KOPT-K1 (cell line): ENCODE measurements around the gene GPBAR1.

ENCODE experiments used
- H3K27ac ChIP-seq: fragments of 200-600 bp; sonication (generic); 2 replicates; pipeline ENCODE4 v1.5.1; 2016; ENCODE audit warnings: antibody characterized with exemption, mild to moderate bottlenecking, low read depth, low read length; ENCODE audit not compliant: poor library complexity, severe bottlenecking
- H3K36me3 ChIP-seq: fragments of 200-600 bp; sonication (generic); 2 replicates; pipeline ENCODE4 v1.5.1; 2017; ENCODE audit warnings: antibody characterized with exemption, mild to moderate bottlenecking, low read length, moderate library complexity; ENCODE audit not compliant: insufficient read depth
- H3K9me3 ChIP-seq: fragments of 200-600 bp; sonication (generic); 2 replicates; pipeline ENCODE4 v1.5.1; 2017; ENCODE audit warnings: antibody characterized with exemption, low read length, mild to moderate bottlenecking; ENCODE audit not compliant: insufficient read depth, poor library complexity, severe bottlenecking

The GPBAR1 gene

DNA sequence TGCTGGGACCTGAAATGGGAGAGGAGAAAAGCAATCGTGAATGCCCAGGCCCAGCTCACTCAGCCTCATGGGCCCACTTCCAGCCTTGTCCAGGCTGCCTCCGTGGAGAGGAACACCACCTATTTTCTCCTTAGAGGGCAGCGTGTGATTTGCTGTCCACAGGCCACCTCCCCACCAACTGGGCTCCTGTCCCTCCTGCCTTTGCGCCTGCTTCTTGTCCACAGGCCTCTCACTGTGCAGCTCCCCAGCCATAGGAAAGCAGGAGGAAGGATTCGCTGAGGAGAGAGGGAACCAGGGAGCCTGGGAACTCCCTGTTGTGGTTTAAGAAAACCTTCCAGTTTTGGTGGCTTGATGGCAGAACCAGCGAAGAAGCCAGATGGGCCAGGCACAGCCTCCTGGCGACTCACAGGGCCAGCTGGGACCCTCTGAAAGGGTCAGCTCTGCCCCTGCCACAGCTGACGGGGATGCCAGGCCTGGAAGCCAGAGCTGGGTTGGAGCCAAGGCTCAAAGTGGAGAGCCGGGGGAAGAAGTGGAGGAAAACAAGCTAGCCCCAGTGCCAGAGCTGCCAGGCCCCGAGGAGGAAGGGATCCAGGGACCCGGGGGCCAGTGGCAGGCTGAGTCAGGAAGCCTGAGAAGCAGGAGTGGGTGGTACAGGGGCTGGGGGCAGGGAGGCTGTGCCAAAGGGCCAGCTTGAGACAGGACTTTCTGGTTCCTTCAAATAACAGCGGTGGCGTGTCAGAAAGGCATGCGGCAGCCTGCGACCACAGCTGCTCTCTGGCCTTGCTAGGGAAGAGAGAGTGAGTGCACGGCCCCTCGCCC lies 21.6 kb downstream of the GPBAR1 start:
- Histone ChIP-seq H3K27ac (no peak overlapping the region), H3K9me3 (no peaks in the 10 kb centered on the region), H3K36me3 (peaks cover 17% of the 10 kb centered on the region)

GRCh38 chr2:218284106-218284811 lies 23.4 kb downstream of the GPBAR1 start:
- no peak overlapping the region for H3K27ac ChIP-seq

GRCh38 chr2:218285604-218286003 lies 24.8 kb downstream of the GPBAR1 start:
- Histone ChIP-seq H3K27ac (peak overlapping the region; percentile 74), H3K36me3 (no peaks in the 10 kb centered on the region), H3K9me3 (no peaks in the 10 kb centered on the region)

More at GRCh38 chr2:218284106-218284811, 23.4 kb downstream of the GPBAR1 start:
- Histone ChIP-seq H3K9me3 (no peaks in the 10 kb centered on the region), H3K36me3 (peaks cover 10% of the 10 kb centered on the region; the same call in 1 of the 2 replicates)

DNA sequence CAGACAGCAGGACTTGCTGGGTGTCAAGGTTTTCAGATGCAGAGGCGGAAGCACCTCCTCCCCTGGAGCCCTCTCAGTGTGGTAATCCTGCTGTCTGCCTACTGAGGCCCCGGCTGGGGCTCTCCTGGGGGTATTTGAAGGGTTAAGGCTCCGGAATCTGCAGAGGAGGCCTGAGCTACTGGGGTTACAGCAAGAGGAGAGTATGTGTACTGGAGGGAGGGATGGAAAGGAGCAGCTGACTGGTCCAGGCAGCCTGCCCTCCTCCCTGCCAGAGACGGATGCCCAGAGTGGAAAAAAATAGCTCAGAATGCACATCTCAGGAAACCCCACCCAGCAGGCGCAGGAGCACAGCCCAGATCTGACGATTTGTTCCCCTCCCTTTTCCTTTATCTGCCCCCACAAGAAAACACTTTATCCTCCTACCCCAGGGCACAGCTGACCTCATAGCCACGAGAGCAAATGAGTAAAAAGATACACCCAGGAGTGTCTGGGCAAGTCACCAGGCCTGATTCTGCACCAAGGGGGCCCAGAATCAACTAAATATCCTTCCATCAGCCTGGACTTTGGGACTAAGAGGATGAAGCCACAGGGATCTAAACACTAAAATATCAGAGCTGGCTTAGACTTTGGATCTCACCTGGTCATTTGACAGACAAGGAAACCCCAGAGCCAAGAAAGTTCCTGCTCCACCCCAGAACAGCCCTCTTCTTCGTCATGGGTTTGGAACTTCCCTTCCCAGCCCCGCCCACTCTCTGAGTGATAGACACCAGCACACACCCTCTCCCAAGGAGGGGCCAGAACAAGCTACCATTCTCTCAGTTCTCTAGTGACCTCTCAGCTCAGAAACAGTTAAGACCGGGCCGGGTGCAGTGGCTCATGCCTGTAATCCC lies 26.0 kb downstream of the GPBAR1 start:
- H3K36me3 ChIP-seq, result no peaks in the 10 kb centered on the region
- no peaks in the 10 kb centered on the region for H3K9me3 ChIP-seq
- peak overlapping the region; percentile 74 for H3K27ac ChIP-seq

DNA sequence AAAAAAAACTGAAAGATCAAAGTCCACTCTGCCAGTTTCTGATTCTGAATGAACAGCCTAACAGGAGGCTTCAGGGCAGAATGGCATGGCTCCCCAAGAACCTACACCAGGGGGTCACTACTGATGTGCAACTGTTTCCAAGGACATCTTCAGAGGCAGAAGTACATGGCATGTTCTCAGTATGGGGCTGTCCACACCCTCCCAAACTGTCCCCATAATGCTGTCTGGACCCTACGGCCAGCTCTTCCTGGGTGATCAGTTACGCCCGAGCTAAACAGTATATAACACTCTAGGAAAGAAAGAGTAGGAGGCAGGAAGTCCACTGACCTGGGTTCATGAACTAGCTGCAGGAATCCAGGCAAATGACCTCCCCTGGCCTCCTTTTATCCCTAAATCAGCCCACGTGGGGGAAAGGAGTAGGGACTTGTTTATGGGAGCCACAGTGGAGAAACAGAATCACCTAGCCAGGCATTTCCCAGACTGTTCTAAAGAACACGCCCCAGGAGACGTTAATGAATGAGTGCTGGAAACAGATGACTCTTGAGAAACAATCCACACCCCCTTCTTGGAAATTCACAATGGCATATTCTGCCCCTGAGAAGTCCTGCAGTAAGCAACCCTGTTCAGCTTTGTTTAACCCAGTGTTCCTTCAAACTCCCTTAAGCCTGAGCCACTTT lies 29.0 kb downstream of the GPBAR1 start:
- Histone ChIP-seq H3K9me3 (no peaks in the 10 kb centered on the region), H3K27ac (peak overlapping the region; percentile 46), H3K36me3 (no peaks in the 10 kb centered on the region)

DNA sequence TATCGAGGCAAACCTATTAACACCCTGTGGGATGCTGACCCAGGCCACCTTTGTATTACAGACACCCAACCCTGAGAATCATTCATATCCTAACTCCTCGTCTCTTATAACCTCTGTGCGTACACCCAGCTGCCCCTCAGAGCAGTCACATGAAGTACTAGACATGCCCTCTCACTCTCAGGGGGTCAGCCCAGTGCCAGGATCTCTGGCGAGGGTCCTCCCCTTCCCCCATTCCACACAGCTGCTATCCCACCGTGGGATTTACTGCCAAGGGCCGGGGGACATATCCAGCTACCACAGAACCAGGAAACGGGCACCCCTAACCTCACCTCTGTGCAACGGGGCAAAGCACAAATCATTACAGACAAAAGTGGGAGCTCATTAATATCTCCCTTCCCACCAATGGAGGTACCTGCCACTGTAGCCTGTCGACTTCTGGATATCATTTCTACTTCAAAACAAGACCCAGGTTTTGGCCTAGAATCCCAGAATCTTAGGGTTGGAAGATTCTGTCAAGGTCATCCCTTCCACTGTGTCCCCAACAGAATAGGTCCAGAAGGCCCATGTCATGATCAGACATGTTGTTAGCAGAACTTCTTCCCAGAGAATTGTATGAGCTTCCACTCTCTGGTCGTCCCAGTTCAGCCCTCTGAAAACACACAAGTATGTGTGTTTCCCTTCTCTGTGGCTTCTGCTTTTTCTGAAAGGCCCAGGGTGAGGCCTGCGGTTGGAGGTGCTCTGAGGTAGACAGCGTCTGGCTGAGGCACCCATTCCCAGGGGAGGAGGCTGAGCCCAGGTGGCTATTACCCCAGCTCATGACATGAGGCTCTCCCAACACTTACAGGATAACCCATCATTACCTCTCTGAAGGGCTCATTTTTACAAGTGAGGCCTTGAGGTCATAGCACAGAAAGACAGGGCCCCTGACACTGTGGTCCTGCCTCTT lies 29.8 kb downstream of the GPBAR1 start:
- no peaks in the 10 kb centered on the region for H3K36me3 ChIP-seq
- peak overlapping the region; percentile 46 for H3K27ac ChIP-seq
- no peaks in the 10 kb centered on the region for H3K9me3 ChIP-seq

DNA sequence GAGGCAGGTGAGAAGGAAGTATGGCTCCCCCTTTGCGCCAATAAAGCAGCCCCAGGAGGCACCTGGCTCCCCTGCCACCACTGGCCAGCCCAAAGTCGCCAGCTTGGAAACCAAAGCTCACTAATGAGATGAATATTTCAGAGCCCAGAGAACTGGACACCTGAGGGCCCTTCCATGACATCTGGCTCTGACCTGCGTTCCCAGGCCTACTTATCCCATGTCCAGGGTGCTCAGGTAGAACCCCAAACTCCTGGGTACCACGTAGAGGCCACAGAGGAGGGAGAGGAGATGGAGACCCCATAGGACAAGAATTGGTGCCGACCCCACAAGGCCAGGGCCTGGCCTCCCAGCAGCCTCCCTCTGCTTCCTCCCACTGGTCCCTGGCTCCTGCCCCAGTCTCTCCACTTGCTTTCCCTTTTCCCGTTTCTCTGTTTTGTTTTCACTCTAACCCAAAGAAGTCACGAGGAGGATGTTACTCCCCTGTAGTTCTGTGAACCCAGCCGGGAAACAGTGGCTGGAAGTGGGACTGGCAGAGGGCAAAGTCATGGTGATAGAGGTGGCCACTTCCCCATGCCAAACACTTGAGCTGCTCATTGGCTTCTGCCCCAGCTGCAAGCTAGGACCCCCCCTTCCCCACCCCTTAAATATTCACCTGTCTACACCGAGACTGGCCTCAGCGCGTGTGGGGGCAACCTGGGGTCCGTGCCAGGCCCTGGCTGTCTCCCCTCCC lies 30.7 kb downstream of the GPBAR1 start:
- H3K27ac ChIP-seq, result peak overlapping the region; percentile 46
- no peaks in the 10 kb centered on the region for H3K9me3 ChIP-seq
- no peaks in the 10 kb centered on the region for H3K36me3 ChIP-seq

GRCh38 chr2:218292048-218293014 lies 31.5 kb downstream of the GPBAR1 start, which contains the start of gene TMBIM1:
TSS of gene TMBIM1 (minus strand) at chr2:218292503. CDS start at chr2:218282141, 10,362 bp downstream.
- H3K27ac ChIP-seq, result peak within 1 kb of the TSS; percentile 46
- H3K9me3 ChIP-seq, result no peaks in the 10 kb centered on the region
- no peaks in the 10 kb centered on the region for H3K36me3 ChIP-seq

DNA sequence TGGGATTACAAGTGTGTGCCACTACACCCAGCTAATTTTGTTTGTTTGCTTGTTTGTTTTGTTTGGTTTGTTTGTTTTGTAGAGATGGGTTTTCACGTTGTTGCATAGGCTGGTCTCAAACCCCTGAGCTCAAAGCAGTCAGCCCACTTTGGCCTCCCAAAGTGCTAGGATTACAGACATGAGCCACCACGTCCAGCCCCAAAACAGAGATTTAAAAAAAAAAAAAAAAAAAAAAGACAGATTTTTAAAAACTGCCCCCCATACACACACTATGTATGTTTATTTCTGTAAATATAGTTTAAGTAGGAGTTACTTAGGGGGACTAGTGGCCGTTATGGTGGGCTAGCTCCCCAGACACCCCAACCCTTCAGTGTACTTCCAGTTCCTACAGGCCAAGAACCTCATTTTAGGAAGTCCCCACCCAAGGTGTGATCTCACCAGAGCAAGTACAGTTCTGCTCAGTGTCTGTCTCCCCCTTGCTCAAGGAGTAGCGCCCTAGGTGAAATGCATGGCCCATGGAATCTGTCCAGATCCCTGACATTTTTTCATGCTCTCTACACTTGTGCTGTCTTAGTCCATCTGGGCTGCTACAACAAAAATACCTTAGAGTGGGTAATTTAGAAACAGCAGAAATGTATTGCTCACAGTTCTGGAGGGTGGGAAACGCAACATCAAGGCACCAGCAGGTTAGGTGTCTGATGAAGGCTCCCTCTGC lies 33.1 kb downstream of the GPBAR1 start:
- Histone ChIP-seq H3K27ac (no peak overlapping the region), H3K36me3 (no peaks in the 10 kb centered on the region), H3K9me3 (no peaks in the 10 kb centered on the region)

- Histone ChIP-seq H3K36me3 (no peaks in the 10 kb centered on the region), H3K9me3 (no peaks in the 10 kb centered on the region), H3K27ac (no peak overlapping the region)
Measured at GRCh38 chr2:218294430-218295022, 33.7 kb downstream of the GPBAR1 start.

GRCh38 chr2:218295029-218295428 lies 34.2 kb downstream of the GPBAR1 start:
- H3K27ac ChIP-seq, result no peak overlapping the region
- H3K9me3 ChIP-seq, result no peaks in the 10 kb centered on the region
- H3K36me3 ChIP-seq, result no peaks in the 10 kb centered on the region
